ENCODE results near the gene TARS2.
A peak's percentile ranks its signal among the peaks of the same experiment; 100 is the strongest.

TARS2 gene

DNA sequence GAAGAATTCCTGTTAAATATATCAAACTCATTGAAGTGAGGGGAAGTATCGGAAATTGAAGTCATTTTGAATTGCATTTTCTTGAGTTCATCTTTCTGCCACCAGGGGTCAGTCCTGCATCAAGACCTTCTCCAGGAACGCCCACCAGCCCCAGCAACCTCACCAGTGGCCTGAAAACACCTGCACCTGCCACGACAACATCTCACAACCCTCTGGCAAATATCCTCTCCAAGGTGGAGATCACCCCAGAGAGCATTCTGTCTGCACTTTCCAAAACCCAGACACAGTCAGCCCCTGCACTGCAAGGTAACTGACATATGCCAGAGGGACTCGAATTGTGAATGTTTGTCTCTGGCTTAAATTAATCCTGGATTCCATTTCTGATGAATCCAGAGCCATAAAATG lies 22.8 kb upstream of the TARS2 start:
- Histone ChIP-seq H3K4me1 (peaks cover 0 to 6% (median 1%) of the 10 kb centered on the region in 4 donors), H3K4me3 (no peak overlapping the region), H3K27ac (no peak overlapping the region), H3K36me3 (peaks cover 45 to 80% (median 55%) of the 10 kb centered on the region in 3 donors), H3K27me3 (no peaks in the 10 kb centered on the region), H3K9me3 (no peaks in the 10 kb centered on the region)
- DNase-seq: peak in 1 of 2 donors; percentile 33
- intact Hi-C loops (cut with DNase I; ENCODE audit: low total_unique reads): loop anchor here (5.0 kb wide), 1 partner anchor 68 kb away; no protein-coding TSS in a partner anchor
- TF ChIP-seq, protein P1, sequence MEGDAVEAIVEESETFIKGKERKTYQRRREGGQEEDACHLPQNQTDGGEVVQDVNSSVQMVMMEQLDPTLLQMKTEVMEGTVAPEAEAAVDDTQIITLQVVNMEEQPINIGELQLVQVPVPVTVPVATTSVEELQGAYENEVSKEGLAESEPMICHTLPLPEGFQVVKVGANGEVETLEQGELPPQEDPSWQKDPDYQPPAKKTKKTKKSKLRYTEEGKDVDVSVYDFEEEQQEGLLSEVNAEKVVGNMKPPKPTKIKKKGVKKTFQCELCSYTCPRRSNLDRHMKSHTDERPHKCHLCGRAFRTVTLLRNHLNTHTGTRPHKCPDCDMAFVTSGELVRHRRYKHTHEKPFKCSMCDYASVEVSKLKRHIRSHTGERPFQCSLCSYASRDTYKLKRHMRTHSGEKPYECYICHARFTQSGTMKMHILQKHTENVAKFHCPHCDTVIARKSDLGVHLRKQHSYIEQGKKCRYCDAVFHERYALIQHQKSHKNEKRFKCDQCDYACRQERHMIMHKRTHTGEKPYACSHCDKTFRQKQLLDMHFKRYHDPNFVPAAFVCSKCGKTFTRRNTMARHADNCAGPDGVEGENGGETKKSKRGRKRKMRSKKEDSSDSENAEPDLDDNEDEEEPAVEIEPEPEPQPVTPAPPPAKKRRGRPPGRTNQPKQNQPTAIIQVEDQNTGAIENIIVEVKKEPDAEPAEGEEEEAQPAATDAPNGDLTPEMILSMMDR (IDR thresholded peaks at IDR 0.05): peak; percentile 79 to 81

DNA sequence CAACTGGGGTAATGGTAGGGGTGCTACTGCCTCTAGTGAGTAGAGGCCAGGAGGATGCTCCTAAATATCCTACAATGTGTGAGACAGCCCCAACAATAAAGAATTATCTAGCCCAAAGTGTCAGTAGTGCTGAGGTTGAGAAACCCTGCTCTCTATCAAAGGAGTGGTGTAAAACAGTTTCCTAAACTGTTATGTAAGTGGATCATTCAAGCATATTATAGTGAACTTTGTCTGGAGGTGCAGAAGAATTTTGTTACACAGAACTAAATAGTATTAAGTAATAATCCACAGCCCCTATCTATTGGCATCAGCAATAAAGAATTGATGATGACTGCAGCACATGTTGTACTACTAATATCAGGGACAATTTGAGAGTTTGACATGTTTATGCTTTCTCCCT lies 20.3 kb upstream of the TARS2 start:
- no peak for DNase-seq
- TF ChIP-seq, protein P1 (IDR thresholded peaks at IDR 0.05): no peak
- peaks cover 44 to 76% (median 52%) of the 10 kb centered on the region in 3 donors for H3K36me3 ChIP-seq
- no peak overlapping the region for H3K27ac ChIP-seq
- no peaks in the 10 kb centered on the region for H3K27me3 ChIP-seq
- H3K9me3 ChIP-seq: no peaks in the 10 kb centered on the region
- peaks cover 0 to 12% (median 1%) of the 10 kb centered on the region in 4 donors for H3K4me1 ChIP-seq
- intact Hi-C loops (cut with DNase I; ENCODE audit: low total_unique reads): no loop called here
- no peak overlapping the region for H3K4me3 ChIP-seq

DNA sequence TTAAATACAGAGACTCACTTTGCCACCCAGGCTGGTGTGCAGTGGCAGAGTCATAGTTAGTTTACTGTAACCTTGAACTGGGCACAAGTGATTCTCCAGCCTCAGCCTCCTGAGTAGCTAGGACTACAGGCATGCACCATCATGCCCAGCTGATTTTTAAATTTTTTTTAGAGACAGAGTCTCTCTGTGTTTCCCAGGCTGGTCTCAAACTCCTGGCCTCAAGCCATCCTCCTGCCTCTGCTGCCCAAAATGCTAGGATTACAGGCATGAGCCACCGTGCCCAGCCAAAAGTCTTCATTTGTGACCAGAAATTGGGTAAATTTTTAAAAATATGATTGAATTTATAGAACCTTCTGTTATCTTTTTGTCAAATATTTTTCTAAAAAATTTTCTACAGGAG lies 17.9 kb upstream of the TARS2 start:
- H3K4me1 ChIP-seq: peaks cover 0 to 12% (median 1%) of the 10 kb centered on the region in 4 donors
- DNase-seq: no peak
- H3K36me3 ChIP-seq: peaks cover 53 to 70% (median 63%) of the 10 kb centered on the region in 3 donors
- TF ChIP-seq, protein P1 (IDR thresholded peaks at IDR 0.05): no peak
- intact Hi-C loops (cut with DNase I; ENCODE audit: low total_unique reads): no loop called here
- H3K27me3 ChIP-seq: no peaks in the 10 kb centered on the region
- H3K9me3 ChIP-seq: no peaks in the 10 kb centered on the region
- no peak overlapping the region for H3K4me3 ChIP-seq
- peak overlapping the region in 1 of 2 donors; percentile 22 for H3K27ac ChIP-seq

DNA sequence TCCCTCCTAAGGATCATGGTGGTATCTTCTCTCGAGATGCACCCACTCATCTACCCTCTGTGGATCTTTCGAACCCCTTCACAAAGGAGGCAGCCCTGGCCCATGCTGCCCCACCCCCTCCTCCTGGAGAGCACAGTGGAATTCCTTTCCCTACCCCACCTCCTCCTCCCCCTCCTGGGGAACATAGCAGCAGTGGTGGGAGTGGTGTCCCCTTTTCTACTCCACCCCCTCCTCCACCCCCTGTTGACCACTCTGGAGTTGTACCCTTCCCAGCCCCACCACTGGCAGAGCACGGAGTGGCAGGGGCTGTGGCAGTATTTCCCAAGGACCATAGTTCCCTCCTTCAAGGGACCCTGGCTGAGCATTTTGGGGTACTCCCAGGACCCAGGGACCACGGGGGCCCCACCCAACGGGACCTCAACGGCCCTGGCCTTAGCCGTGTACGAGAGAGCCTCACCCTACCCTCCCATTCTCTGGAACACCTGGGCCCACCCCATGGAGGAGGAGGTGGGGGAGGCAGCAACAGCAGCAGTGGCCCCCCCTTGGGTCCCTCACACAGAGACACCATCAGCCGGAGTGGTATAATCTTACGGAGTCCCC lies 14.5 kb upstream of the TARS2 start:
- intact Hi-C loops (cut with DNase I; ENCODE audit: low total_unique reads): no loop called here

DNA sequence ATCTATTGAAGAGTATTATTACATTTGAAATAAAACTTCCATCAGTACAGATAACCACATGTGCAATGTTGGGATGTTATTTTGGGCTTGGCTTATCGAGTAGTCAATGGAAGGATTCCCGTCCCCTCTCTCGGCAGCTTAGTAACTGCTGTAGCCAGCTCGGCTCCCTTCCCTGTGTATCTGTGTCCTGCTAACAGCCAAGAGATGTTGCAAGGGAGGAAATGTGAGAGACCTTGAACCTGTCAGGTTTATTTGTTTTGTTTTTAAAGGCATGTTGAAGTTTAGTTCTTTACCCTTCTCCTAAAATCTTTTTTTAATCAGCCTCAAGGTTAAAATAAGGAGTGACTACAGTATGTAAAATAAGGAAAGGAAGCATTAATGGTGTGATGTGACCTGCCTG lies 13.6 kb upstream of the TARS2 start:
- H3K36me3 ChIP-seq: peaks cover 27 to 32% (median 31%) of the 10 kb centered on the region in 3 donors
- no peaks in the 10 kb centered on the region for H3K27me3 ChIP-seq
- intact Hi-C loops (cut with DNase I; ENCODE audit: low total_unique reads): no loop called here
- H3K4me1 ChIP-seq: peaks cover 0 to 12% (median 3%) of the 10 kb centered on the region in 4 donors
- TF ChIP-seq, protein P1 (IDR thresholded peaks at IDR 0.05): no peak
- peak in 1 of 2 donors; percentile 28 for DNase-seq
- H3K9me3 ChIP-seq: no peaks in the 10 kb centered on the region
- H3K4me3 ChIP-seq: no peak overlapping the region
- H3K27ac ChIP-seq: no peak overlapping the region

More for the DNA sequence above, 14.5 kb upstream of the TARS2 start:
- H3K27ac ChIP-seq: no peak overlapping the region
- TF ChIP-seq, protein P1 (IDR thresholded peaks at IDR 0.05): no peak
- H3K4me1 ChIP-seq: peaks cover 0 to 12% (median 1%) of the 10 kb centered on the region in 4 donors
- peaks cover 30 to 36% (median 34%) of the 10 kb centered on the region in 3 donors for H3K36me3 ChIP-seq
- no peaks in the 10 kb centered on the region for H3K9me3 ChIP-seq
- H3K27me3 ChIP-seq: no peaks in the 10 kb centered on the region
- H3K4me3 ChIP-seq: no peak overlapping the region
- DNase-seq: no peak
